ENCODE data around the gene INSYN2A.

The INSYN2A gene

GRCh38 chr10:127196282-127197153, at the start of gene INSYN2A:
INSYN2A (minus strand) TSS chr10:127196591; CDS start chr10:127176395, 20,196 bp downstream.
- DNase-seq: no peak

- DNase-seq: no peak
These were observed 49.1 kb upstream of the INSYN2A start for GRCh38 chr10:127245456-127245855.

GRCh38 chr10:127243490-127244272, 47.3 kb upstream of the INSYN2A start:
- DNase-seq: no peak

GRCh38 chr10:127242914-127243313, 46.5 kb upstream of the INSYN2A start:
- DNase-seq: no peak

- no peak for DNase-seq
These were observed 39.9 kb upstream of the INSYN2A start for GRCh38 chr10:127236266-127236665.

- DNase-seq: no peak
These were observed 38.0 kb upstream of the INSYN2A start for GRCh38 chr10:127234306-127234800.

GRCh38 chr10:127228195-127228787, 31.9 kb upstream of the INSYN2A start:
- DNase-seq: peak; percentile 22

- DNase-seq: no peak
These were observed 31.3 kb upstream of the INSYN2A start for GRCh38 chr10:127227663-127228062.

- no peak for DNase-seq
These were observed 30.6 kb upstream of the INSYN2A start for GRCh38 chr10:127227027-127227426.

- DNase-seq: no peak
These were observed 24.9 kb upstream of the INSYN2A start for GRCh38 chr10:127221281-127221680.

- no peak for DNase-seq
These were observed 22.3 kb upstream of the INSYN2A start for GRCh38 chr10:127218658-127219057.

- DNase-seq: no peak
These were observed 20.4 kb upstream of the INSYN2A start for GRCh38 chr10:127216786-127217185.

- no peak for DNase-seq
These were observed 19.9 kb upstream of the INSYN2A start for GRCh38 chr10:127216274-127216673.

- no peak for DNase-seq
These were observed 19.5 kb upstream of the INSYN2A start for GRCh38 chr10:127215866-127216265.

- no peak for DNase-seq
These were observed 14.6 kb upstream of the INSYN2A start for GRCh38 chr10:127210936-127211466.

GRCh38 chr10:127207081-127207480, 10.7 kb upstream of the INSYN2A start:
- no peak for DNase-seq

- no peak for DNase-seq
These were observed 6.7 kb upstream of the INSYN2A start for GRCh38 chr10:127203067-127203466.

- no peak for DNase-seq
These were observed 4.3 kb upstream of the INSYN2A start for GRCh38 chr10:127200646-127201045.

GRCh38 chr10:127198721-127199120, 2.3 kb upstream of the INSYN2A start:
- no peak for DNase-seq

GRCh38 chr10:127198307-127198706, 1.9 kb upstream of the INSYN2A start:
- DNase-seq: no peak

- DNase-seq: no peak
These were observed 702 bp upstream of the INSYN2A start for GRCh38 chr10:127197154-127197432.

GRCh38 chr10:127195571-127196281, 665 bp downstream of the INSYN2A start:
- DNase-seq: no peak

GRCh38 chr10:127195041-127195506, 1.3 kb downstream of the INSYN2A start:
- DNase-seq: no peak

Data from NCI-H1694 (cell line).